GM18861 (cell line): ENCODE measurements around the gene TUBB4B.
A peak's percentile ranks its signal among the peaks of the same experiment; 100 is the strongest.

Experiments
- ATAC-seq: cut with Tn5 transposase; IDR thresholded peaks from one replicate; pipeline ENCODE4 v1.9.1; 2021; ENCODE audit not compliant: unreplicated experiment

TUBB4B gene

GRCh38 chr9:137240841-137241489 lies at the start of gene TUBB4B:
Gene TUBB4B (plus strand): TSS chr9:137241287. CDS start chr9:137241361, 74 bp downstream.
- peak; percentile 68 for ATAC-seq

GRCh38 chr9:137191691-137192447 lies 49.2 kb upstream of the TUBB4B start:
- ATAC-seq = no peak

DNA sequence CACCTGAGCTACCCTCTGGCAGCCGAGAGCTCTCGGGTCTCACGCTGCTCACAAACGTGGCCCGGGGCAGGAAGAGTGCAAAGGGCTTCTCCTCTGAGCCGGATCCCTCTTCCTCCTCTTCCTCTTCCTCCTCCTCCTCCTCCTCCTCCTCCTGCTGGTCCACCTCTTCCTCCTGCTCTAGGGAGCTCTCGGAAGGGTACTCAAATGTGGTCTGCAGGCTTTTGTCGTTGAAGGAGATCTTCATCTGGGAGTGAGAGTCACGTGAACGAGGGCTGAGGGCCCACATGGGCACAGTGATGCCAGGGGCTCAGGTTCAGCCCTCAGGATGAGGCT lies 48.7 kb upstream of the TUBB4B start:
- ATAC-seq = no peak

DNA sequence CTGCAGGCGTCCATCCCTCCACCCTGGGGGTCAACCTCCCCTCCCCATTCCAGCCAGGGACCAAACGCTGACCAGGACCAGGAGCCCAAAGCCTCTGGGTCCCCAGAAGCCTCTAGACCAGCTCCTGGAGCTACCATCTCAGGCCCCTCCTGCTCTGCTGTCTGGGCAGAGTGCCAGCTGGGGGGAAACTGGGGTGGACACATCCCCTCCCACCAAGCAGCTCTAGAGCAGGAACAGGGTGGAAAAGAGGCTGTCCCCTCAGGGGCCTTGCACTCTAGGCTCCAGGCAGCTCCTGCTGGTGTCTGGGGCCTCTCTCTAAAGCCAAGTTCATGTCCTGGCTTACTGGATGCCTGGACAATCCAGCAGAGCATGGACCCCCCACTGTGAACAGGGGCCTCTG lies 48.2 kb upstream of the TUBB4B start:
- no peak for ATAC-seq

DNA sequence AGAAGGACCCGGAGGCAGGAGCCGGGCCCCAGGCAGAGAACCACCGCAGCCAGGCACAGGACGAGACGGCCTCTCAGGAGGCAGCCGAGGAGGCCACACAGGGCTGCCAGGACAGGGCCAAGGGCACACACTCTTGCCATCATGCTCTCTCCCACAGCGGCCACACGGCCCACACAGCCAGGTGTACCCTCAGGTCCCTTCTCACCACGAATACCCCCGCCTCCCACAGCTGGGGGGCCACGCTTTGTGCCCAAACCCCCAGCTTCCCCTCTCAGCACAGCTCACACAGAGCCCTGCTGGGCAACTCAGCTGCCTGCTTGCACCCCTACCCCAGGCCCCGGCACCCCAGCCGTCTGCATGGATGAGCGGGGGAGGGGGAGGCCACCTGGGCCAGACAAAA lies 47.3 kb upstream of the TUBB4B start:
- no peak for ATAC-seq

- no peak for ATAC-seq
Measured at GRCh38 chr9:137194388-137194787, 46.7 kb upstream of the TUBB4B start.

DNA sequence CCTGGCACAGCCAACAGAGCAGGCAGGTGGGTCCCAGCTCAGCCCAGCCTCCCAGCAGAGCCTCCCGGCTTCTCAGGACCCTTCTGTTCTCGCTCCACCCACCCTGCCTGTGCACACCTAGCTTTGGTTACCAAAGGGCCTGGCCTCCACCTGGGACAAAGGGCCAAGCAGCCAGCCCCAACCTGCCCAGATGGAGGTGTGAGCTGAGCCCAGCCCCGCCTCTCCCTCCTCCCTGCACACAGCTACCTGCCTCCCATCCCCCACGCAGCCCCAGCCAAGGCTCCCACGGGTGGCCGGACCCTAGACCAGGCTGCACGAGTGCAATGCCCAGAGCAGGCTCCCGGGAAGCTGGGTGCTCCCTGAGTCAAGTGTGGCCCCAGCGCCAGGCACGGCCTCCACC lies 46.2 kb upstream of the TUBB4B start:
- ATAC-seq = no peak

DNA sequence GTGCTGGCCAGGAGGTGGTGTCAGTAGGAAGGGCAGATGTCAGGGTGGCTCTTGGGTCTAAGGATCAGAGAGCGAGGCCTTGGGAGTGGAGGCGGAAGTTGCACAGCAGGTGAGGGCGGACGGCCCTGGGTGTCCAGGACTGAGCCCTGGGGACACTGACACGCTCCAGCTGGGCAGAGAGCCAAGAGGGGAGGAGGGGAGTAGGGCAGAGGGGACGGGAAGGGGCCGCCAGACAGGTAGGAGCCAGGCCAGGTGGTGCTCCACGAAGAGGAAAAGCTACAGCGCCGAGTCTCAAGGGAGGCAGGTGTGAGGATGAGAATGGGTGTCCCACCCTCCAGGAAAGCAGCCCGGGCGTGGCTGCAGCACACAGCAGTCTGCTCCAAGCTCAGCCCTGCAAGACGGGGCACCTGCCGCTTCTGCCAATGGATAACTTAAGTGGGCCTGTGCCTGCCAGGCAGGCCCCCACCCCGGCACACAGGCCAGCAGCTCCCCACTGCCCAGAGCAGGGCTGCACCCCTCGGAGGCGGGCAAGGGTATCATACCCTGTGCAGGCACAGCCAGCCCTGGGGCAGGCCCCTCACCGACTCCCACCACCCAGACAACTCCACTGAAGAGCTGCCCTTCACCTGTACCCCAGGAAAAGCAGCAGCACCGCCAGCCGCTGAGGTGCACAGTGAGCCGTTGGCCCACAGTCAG lies 45.4 kb upstream of the TUBB4B start:
- ATAC-seq = no peak

DNA sequence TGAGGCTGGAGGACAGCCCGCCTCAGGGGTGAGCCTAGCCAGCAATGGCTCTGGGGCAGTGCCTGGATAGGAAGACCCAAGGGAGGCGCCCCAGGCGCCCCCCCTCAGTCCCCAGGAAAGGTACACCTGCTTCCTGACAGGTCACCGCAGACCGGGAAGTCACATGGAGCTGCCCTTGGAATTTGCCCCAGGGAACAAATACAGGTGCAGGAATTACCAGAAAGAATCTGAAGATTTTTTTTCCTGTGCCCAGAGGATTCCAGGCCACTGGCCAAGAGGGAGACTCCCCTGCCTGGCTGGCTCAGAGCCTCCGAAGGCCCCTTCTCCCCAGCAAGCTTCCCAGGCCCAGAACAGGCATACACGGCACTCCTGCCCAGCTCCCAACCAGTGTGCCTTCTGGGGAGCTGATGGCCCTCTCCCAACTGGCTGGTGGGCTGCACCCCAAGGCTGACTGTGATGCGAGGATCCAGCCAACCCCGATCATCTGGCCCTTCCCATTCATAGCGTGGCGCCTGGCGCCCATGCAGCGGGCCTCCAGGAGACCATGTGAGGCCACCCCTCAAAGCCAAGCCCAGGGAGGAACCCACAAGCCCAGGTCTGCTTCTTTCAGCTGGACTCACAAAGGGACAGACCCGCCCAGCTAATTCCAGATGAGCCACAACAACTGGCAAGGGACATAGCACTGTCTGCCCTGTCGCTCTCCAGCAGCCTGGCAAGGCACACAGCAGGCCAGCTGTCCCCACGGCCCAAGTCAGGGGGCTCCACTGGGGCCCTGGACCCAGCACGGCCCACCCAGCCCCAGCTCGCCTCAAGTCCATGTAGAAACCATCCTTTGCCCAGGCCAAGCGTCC lies 42.8 kb upstream of the TUBB4B start:
- ATAC-seq = no peak

GRCh38 chr9:137198902-137199283 lies 42.2 kb upstream of the TUBB4B start:
- ATAC-seq = no peak

GRCh38 chr9:137199411-137200121 lies 41.5 kb upstream of the TUBB4B start:
- no peak for ATAC-seq

DNA sequence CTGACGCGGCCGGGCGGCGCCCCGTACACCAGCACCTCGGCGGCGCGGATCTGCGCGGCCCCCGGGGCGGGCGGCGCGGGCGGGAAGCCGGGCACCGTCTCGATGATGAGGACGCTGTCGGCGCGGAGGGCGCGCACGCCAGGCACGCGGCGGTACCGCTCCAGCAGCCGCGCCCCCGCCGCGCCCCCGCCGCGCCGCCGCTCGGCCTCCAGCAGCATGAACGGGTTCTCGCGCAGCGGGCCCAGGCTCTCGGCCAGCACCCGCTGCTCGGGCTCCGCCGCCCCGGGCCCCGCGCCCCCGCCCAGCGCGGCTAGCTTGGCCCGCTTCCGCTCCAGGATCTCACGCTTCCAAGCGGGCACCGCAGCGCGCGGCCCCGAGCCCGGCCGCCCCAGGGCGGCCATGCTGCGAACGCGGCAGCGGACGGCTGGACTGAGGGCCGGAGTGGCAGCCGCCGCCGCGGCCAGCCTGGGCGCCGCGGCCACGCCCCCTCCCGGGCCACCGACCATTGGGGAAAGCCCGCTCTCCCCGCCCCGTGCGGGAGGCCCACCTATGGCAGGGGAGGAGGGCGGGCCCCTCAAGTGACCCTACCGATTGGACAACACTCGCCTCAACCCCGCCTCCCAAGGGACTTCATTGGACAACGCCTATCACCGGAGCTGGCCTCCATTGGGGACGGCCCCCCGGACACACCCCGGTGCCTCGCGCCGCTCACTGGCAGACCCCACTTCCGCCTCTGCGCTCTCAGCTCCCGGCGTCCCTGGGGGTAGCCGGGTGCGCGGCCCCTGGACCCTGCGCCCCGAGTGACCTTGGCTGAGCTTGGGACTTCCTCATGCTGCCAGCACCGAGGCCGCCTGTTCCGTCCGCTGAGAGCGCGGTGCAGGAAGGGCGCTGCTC lies 40.5 kb upstream of the TUBB4B start, which contains the start of gene TPRN:
TSS of gene TPRN (minus strand) at position 431 of the 894 bp plus-strand sequence. CDS start at position 401, 30 bp downstream.
- ATAC-seq = peak; percentile 76

DNA sequence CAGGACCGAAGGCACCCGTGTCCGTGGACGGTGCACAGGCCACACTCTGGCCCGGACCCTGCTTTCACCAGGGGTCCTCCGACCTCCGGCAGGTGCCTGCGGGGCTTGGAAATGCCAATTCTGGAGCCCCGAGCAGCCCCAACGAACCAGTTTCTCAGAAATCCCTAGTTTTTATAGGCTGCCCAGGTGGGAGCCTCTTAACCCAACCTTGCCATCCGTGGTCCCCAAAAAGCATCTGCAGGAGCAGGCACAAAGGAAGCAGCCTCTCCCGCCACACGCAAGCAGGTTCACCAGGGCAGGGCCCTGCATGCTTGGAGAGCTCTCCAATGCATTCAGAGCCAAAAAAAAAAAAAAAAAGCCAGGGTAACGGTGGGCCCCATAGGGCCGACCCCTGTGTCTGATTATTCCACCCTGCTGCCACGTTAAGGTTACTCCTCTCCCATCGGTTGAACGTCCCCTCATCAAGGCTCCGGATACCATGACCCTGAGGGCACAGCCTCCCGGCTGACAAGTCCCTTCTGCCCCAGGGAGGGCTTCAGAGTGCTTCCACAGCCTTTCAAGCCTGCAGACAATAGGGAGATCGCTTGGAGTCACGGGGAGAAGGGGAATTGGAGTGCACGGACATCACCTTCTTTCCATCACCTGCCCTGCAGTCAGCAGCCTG lies 39.8 kb upstream of the TUBB4B start:
- no peak for ATAC-seq

- ATAC-seq = no peak
Measured at GRCh38 chr9:137202966-137203365, 38.1 kb upstream of the TUBB4B start.

DNA sequence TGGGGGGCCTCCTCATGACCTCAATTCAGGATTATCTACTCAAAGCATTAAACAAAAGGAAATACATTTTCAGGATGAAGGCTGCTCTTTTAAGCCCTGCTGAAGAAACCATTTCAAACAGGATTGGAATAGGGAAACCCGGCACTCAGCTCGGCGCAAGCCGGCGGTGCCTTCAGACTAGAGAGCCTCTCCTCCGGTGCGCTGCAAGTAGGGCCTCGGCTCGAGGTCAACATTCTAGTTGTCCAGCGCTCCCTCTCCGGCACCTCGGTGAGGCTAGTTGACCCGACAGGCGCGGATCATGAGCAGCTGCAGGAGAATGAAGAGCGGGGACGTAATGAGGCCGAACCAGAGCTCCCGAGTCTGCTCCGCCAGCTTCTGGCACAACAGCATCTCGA lies 36.4 kb upstream of the TUBB4B start:
- no peak for ATAC-seq

DNA sequence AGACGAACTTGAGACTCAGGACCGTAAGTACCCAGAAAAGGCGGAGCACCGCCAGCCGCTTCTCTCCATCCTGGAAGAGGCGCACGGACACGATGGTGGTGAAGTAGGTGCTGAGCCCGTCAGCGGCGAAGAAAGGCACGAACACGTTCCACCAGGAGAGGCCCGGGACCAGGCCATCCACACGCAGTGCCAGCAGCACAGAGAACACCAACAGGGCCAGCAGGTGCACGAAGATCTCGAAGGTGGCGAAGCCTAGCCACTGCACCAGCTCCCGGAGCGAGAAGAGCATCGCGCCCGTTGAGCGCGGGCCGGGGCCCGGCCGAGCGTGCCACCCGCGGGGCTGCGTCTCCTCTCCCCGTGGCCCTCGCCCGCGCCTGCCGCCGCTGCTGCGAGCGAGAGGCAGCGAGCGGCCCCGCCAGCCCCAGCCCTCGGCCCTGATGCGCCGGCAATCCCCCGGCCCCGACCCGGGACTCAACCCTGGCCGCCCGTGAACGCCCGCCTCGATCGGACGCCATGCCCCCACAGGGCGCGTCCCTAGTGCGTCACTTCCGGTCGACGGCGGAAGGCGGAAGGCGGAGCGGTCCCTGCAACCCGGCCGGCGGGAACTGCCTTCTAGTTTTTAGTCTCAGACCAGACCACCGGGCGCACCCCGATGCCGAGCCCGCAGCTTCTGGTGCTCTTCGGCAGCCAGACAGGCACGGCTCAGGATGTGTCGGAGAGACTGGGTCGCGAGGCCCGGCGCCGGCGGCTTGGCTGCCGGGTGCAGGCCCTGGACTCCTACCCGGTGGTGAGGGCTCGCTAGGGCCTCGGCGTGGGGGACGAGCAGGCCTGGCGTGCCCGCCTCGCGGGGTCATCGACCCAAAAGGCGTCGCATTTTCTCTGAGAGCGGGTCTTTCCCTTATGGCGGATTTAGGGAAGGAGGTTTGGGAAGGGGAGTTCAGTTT lies 35.7 kb upstream of the TUBB4B start, which contains the start of the genes NDOR1 and TMEM203:
TSS of gene NDOR1 (plus strand) at position 575 of the 944 bp plus-strand sequence. CDS start at position 653, 78 bp downstream.
TSS of gene TMEM203 (minus strand) at position 523 of the 944 bp plus-strand sequence. CDS start at position 289, 234 bp downstream.
- peak; percentile 36 for ATAC-seq

DNA sequence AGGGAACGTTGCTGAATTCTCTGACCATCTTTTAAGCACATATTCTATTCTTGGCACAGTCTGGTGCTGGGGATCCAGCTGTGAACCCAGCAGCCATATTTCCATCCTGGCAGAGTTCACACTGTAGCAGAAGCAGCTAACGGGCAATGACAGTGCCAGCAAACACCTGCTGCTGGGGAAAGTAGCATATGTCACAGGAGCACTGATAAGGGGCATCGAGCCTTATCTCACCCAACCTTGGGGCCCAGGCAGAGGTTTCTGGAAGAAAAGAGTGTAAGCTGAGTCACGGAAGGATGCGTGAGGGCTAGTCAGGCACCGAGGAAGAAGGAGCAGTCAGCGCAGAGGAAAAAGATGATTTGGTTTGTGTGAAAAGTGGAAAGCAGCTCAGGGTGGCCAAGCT lies 34.5 kb upstream of the TUBB4B start:
- no peak for ATAC-seq

DNA sequence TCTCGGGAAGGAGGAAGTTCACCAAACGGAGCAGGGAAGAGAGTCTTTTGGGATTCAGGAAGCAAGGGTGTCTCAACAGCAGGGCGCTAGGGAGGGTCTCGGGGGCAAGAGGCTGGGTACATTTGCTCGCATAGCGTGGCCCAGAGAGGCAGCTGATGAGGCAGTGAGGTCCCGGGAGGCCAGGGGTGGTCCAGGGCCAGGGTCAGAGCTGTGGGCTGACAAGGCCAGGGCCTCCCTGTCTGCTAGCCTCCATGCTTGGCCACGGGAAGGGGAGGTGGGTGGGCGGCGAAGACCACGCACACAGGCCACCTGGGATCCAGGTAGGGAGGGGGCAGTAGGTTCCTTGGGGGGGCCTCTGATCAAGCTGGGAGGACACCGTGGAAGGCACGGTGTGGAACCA lies 29.6 kb upstream of the TUBB4B start:
- no peak for ATAC-seq
